ENCODE data around the gene KTN1.

Gene KTN1

DNA sequence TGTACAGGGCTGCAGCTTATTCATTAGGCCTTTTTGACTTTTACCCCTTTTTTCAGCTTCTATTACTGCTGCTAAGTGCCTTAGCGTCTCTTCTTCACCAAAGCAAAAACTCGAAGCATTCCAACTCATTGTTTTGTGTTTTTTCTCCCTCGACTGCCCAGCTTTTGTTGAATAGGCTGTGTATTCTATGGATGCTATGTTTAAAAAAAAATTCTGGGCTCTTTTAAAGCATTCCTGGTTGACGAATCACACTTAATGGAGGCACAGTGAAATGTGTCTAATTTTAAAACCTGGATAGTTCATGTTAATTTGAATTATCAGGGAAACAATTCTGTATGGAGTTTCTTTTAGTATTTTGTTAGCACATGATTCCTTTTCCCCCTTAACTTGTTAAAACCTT, 29.7 kb downstream of the KTN1 start:
- Histone ChIP-seq H3K9me3 (ENCODE audit: control insufficient read depth, insufficient read depth, low read length) (no peaks in the 10 kb centered on the region), H3K36me3 (ENCODE audit: control insufficient read depth, low read length) (peaks cover 42% of the 10 kb centered on the region), H3F3A (ENCODE audit: control insufficient read depth, insufficient read depth) (no peaks in the 10 kb centered on the region), H3K27me3 (ENCODE audit: control insufficient read depth, low read length) (no peaks in the 10 kb centered on the region), H3K9me2 (replicated peaks; ENCODE audit: control insufficient read depth, low read length) (no peaks in the 10 kb centered on the region), H3K79me2 (ENCODE audit: control insufficient read depth, low read length) (peaks cover 96% of the 10 kb centered on the region), H3K4me1 (ENCODE audit: control insufficient read depth, low read length) (no peaks in the 10 kb centered on the region), H4K20me1 (ENCODE audit: control insufficient read depth, insufficient read depth, low read depth, low read length) (peaks cover 6% of the 10 kb centered on the region), H3K4me2 (ENCODE audit: low read length) (no peak overlapping the region), H3K27ac (ENCODE audit: low read depth, low read length) (no peak overlapping the region), H3K4me3 (ENCODE audit: low read length) (no peak overlapping the region)
- TF ChIP-seq EZH2phosphoT487 (IDR thresholded peaks at IDR 0.05; ENCODE audit: borderline replicate concordance, low read length): no peak
- TF ChIP-seq, protein P1, sequence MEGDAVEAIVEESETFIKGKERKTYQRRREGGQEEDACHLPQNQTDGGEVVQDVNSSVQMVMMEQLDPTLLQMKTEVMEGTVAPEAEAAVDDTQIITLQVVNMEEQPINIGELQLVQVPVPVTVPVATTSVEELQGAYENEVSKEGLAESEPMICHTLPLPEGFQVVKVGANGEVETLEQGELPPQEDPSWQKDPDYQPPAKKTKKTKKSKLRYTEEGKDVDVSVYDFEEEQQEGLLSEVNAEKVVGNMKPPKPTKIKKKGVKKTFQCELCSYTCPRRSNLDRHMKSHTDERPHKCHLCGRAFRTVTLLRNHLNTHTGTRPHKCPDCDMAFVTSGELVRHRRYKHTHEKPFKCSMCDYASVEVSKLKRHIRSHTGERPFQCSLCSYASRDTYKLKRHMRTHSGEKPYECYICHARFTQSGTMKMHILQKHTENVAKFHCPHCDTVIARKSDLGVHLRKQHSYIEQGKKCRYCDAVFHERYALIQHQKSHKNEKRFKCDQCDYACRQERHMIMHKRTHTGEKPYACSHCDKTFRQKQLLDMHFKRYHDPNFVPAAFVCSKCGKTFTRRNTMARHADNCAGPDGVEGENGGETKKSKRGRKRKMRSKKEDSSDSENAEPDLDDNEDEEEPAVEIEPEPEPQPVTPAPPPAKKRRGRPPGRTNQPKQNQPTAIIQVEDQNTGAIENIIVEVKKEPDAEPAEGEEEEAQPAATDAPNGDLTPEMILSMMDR (IDR thresholded peaks at IDR 0.05; ENCODE audit: low read depth, low read length, poor library complexity, severe bottlenecking): no peak

DNA sequence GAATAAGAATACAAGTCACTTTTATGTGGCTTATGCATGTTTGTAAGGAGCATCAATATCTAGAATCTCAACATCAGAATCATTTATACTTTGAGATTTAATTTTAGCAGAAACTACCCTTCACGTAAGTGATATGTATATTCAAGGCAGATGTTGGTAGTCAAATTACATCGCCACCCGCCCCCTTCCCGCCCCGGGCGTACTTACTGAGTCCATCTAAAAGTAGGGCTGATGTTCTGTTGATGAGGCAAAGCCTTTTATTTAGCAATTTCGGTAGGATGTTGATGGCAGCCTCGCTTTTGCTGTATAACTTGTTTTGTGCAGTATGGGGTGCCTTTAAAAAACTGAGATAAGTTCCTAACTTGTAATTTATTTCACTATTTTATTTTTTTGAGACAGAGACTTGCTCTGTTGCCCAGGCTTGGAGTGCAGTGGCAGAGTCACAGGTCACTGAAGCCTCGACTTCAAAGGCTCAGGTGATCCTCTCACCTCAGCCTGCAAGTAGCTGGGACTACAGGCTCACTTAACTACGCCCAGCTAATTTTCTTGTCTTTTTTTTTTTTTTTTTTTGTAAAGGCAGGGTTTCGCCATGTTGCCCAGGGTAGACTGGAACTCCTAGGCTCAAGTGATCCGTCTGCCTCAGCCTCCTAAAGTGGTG, 30.8 kb downstream of the KTN1 start:
- Histone ChIP-seq H3F3A (ENCODE audit: control insufficient read depth, insufficient read depth) (no peaks in the 10 kb centered on the region), H3K9me2 (replicated peaks; ENCODE audit: control insufficient read depth, low read length) (no peaks in the 10 kb centered on the region), H4K20me1 (ENCODE audit: control insufficient read depth, insufficient read depth, low read depth, low read length) (no peaks in the 10 kb centered on the region), H3K27ac (ENCODE audit: low read depth, low read length) (no peak overlapping the region), H3K4me2 (ENCODE audit: low read length) (no peak overlapping the region), H3K4me1 (ENCODE audit: control insufficient read depth, low read length) (no peaks in the 10 kb centered on the region), H3K36me3 (ENCODE audit: control insufficient read depth, low read length) (peaks cover 46% of the 10 kb centered on the region), H3K4me3 (ENCODE audit: low read length) (no peak overlapping the region), H3K79me2 (ENCODE audit: control insufficient read depth, low read length) (peaks cover 86% of the 10 kb centered on the region), H3K9me3 (ENCODE audit: control insufficient read depth, insufficient read depth, low read length) (no peaks in the 10 kb centered on the region), H3K27me3 (ENCODE audit: control insufficient read depth, low read length) (no peaks in the 10 kb centered on the region)
- no peak for TF ChIP-seq EZH2phosphoT487 (IDR thresholded peaks at IDR 0.05; ENCODE audit: borderline replicate concordance, low read length)
- TF ChIP-seq, protein P1 (IDR thresholded peaks at IDR 0.05; ENCODE audit: low read depth, low read length, poor library complexity, severe bottlenecking): no peak

DNA sequence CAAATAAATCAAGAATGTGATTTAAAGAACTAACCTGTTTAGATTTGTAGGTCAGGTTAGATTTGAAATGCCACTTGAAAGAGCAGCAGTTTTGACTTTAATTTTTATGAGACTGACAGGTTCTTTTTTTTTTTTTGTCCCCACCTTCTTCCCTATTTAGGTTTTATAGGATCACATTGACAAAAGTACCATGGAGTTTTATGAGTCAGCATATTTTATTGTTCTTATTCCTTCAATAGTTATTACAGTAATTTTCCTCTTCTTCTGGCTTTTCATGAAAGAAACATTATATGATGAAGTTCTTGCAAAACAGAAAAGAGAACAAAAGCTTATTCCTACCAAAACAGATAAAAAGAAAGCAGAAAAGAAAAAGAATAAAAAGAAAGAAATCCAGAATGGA, 31.9 kb downstream of the KTN1 start:
- Histone ChIP-seq H3K79me2 (ENCODE audit: control insufficient read depth, low read length) (peaks cover 76% of the 10 kb centered on the region), H3K4me3 (ENCODE audit: low read length) (no peak overlapping the region), H3K36me3 (ENCODE audit: control insufficient read depth, low read length) (peaks cover 57% of the 10 kb centered on the region), H3K27me3 (ENCODE audit: control insufficient read depth, low read length) (no peaks in the 10 kb centered on the region), H3K4me1 (ENCODE audit: control insufficient read depth, low read length) (no peaks in the 10 kb centered on the region), H3K9me3 (ENCODE audit: control insufficient read depth, insufficient read depth, low read length) (no peaks in the 10 kb centered on the region), H4K20me1 (ENCODE audit: control insufficient read depth, insufficient read depth, low read depth, low read length) (no peaks in the 10 kb centered on the region), H3K9me2 (replicated peaks; ENCODE audit: control insufficient read depth, low read length) (no peaks in the 10 kb centered on the region), H3F3A (ENCODE audit: control insufficient read depth, insufficient read depth) (no peaks in the 10 kb centered on the region), H3K4me2 (ENCODE audit: low read length) (no peak overlapping the region), H3K27ac (ENCODE audit: low read depth, low read length) (no peak overlapping the region)
- TF ChIP-seq, protein P1 (IDR thresholded peaks at IDR 0.05; ENCODE audit: low read depth, low read length, poor library complexity, severe bottlenecking): no peak
- TF ChIP-seq EZH2phosphoT487 (IDR thresholded peaks at IDR 0.05; ENCODE audit: borderline replicate concordance, low read length): no peak

Measured in DOHH2 (cell line).